ENCODE measurements around the gene GAREM1.
A peak's percentile ranks its signal among the peaks of the same experiment; 100 is the strongest.
"Not testable (repeated sequence)": the region's sequence is repeated elsewhere in the genome, so short reads cannot be mapped to it uniquely, and the experiment has no call there.

Gene GAREM1

DNA sequence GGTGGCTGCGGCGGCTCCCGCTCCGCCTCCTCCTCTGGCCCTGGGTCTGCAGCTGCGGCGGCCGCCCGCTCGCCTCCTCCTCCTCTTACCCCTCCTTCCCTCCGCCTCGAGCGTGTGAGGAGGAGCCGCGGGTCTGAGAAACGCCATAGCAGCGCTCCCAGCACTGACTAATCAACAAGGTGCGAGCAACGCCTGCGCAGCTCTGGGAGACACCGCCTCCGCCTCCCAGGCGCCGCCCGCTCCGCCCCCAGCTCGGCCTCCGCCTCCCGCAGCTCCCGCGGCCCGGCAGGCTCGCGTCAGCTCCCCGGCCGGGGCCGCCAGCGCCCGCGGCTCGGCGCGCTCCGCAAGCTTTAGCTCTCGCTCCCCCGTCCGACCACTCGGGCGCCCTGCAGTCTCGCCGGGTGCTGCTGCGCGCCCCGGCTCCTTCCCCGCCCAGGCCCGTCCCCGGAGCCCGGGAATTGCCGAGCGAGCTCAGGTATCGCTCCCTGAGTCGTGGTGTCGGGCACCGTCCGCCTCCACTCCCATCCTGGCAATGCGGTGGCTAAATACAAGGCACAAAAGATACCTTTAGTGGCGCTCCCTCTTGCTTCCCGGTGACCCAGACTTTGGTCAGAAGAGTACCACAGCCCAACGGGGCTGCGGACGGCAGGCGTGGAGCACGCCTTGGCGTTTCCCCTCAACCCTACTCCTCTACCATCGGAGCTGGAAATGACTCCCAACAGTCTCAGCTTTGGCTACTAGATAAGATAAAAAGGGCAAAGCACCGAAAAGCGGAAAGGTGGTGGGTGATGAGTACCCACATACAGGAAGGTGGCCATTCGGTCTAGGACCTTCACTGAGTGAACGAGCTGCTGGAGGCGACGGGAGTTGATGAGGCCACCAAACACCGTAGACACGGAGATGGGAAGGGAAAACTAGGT lies at the start of gene GAREM1:
Gene GAREM1 (minus strand): TSS at position 169 of the 920 bp plus-strand sequence. CDS start 454 bp downstream, outside the sequence.
- peak; percentile 52 to 97 (median 92) for DNase-seq

DNA sequence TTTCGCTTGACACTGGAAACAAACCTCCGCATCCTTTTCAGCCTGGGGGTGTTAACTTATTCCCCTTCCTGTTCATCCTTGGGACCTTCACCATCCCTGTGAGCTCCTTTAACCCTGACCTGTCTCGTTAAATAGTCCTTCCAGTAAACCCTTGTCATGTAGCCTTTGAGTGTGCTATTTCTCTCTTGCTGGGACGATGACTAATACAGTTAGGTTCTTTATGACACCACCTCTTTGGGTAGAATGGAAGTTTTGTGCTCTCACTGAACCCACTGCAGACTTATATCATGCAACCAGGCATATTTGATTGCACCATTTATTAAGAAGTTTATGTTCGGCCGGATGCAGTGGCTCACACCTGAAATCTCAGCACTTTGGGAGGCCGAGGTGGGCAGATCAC lies 40.5 kb upstream of the GAREM1 start:
- no peak for DNase-seq

DNA sequence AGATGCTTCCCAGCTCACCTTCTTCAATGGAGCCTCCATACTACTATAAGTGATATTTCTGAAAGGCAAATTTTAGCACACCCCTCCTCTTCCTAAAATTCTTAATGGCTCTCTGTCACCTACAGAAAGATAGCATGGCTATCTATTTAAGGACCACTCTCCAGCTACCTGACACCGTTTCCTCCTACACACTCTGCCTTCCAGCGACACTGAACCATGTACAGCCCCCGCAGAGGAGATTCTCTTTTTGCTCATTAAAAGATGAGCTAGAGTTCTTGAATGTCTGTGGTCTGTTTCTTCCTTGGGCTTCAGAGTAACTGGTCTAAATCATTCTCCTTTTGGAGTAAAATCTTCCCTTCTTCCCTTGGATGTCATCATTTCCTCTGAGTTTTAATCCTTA lies 38.4 kb upstream of the GAREM1 start:
- no peak for DNase-seq

DNA sequence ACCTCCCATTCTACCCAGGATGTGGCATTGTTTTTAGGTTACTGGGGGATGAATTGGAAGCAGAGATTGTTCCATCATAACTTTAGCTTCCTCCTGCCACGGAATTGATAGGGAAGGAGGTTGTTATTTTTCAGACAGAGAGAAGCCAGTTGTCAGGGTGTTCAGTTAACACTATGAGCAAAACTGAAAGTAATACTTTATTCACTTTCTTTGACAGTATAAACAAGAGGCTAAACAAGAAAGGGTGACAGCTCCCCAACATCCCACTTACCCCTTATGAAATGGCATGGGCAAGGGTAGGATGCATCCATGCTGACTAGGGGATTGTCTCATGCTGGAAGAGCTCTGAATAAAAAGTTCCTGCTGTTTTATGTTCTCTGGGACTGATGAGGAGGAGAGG lies 36.4 kb upstream of the GAREM1 start:
- no peak for DNase-seq

DNA sequence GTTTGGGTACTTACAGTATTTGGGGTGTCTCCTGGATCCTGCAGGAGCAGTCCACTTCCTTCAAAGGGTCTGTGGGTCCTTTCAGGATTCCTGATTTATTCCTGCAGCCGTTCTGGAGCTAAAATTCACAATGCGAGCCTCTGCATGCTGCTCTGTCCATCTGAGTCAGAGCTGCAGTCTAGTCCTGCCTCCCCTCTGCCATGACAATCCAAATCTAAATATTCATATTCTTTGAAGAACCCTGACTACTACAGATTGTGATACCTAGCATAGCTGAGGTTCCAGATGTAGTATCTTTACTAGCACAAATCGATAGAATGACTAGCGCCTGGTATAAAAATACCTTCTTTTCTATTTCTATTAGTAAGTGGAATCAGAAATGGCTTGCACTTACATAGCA lies 31.3 kb upstream of the GAREM1 start:
- DNase-seq, result no peak

DNA sequence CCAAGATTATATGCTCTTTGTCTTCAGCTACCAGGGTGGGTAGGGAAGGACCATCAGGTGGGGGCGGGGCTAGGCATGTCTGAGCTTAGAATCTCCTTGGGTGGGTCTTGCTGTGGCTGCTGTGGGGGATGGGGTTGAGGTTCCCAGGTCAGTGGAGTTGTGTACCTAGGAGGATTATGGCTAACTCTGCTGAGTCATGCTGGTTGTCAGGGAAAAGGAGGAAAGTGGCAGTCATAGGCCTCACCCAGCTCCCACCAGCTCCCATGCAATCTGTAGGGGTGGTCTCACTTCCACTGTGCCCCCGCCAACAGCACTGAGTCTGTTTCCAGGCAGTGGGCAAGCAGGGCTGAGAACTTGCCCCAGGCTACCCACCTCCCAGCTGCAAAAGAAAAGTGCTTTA lies 30.6 kb upstream of the GAREM1 start:
- DNase-seq, result not testable (repeated sequence)

DNA sequence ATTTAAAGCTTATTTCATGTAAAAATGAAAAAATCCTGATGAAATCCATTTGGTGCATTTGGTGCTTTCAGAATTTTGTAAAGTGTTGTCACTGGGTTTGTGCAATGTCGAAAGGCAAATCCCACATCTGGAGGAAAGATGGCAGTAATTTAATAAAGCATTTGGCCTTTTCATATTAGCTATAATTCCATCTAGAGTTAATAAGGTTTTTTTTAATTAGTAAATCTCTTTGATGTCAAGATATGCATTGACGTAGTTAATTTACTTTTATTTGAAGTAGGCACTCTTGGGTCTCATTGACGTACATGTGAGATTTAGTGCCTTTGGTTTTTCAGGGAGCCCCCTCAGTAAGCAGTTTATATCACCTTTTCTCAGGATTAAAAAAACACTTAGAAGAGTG lies 12.3 kb upstream of the GAREM1 start:
- no peak for DNase-seq

DNA sequence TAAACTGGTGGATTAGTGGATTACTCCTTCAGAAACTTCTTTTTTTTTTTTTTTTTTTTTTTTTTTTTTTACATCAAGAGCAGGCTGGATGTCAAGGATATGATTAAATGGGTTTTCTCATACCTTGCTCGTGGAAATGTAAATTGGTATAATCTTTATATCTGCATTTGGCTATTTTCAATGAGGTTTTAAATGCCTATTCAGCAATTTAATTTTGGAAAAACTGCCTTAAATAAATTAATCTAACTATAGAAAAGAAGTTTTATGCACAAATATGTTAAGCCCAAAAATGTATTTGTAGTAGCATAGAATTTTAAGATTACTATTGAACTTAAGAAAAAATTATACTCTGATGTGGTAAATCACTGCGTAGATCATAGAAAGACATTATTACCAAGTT lies 11.4 kb upstream of the GAREM1 start:
- no peak for DNase-seq

DNA sequence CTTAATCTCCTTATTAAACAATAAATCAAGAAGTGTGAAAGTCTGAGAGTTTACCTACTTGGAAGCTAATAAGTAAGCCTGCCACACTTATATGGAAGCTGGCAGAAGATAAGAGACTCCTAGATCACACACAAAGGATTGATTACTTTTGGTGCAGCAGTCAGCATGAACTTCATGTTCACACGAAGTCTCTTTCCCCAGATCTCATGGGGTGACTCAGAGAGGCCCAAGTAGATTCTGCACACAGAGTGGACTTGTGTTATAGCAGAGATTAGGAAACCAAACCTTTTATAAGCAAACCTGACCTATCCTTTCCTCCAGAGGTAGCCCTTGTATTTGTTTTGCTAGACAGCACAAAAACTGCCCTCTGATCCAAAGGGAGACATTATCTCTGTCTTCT lies 9.9 kb upstream of the GAREM1 start:
- no peak for DNase-seq

DNA sequence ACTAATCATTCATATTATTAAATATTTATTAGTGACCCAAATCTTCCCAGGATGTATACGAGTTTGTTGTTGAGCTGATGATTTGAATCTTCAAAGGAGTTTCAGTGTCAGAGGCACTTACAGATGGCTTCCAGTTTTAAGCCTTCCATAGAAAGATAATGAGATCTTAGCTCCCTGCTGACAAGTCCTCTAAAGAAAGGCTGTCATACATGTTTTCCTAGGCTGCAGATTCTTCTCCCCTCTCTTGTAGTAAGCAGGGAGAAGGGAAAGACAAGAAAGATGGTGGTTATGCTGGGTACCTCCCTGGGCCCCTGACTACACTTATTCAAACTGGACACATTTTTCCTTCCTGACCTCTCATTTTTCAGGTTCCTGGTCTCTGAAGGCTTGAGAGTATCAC lies 8.1 kb upstream of the GAREM1 start:
- no peak for DNase-seq

DNA sequence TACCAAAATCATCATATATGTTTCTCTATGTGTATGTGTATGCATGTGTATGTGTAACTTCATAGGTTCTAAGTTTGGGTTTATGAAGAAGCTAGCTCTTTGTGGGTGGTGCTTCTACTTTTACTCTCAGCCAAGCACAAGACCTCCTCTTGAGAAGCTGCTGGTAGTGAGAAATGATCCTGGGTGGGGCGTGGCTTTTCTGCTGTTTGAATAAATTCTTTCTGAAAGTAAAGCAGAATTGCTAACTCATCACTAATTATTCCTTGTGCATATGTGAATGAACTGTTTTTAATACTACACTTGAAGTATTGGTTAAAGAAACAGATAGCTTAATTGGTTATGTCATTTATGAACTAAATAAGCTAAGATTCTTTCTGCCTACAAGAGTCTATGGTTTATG lies 7.6 kb upstream of the GAREM1 start:
- DNase-seq, result no peak

DNA sequence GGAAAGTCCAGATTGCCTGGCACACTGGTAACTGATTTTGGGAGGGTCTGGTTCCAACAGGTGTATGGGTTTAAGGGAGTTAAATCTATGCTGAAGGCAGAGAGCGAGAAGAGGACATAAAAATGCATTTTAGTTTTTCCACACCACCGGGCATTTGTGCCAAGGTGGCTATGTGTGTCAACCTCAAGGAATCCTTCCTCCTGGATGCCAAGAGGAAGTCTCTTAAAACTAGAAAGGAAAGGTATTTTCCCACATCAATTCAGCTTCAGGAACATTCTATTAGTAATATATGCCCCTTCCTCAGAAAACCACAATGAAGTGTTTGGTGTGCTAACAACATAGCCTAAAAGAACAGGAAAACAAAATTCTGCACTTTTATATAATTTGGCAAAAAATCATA lies 5.4 kb upstream of the GAREM1 start:
- no peak for DNase-seq

DNA sequence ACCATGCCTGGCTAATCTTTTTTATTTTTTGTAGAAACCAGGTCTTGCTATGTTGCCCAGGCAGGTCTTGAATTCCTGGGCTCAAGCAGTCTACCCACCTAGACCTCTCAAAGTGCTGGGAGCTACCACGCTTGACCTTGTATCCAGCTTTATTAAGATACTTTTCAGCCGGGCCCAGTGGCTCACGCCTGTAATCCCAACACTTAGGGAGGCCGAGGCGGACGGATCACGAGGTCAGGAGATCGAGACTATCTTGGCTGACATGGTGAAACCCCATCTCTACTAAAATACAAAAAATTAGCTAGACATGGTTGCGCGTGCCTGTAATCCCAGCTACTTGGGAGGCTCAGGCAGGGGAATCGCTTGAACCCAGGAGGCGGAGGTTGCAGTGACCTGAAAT lies 4.4 kb upstream of the GAREM1 start:
- not testable (repeated sequence) for DNase-seq

DNA sequence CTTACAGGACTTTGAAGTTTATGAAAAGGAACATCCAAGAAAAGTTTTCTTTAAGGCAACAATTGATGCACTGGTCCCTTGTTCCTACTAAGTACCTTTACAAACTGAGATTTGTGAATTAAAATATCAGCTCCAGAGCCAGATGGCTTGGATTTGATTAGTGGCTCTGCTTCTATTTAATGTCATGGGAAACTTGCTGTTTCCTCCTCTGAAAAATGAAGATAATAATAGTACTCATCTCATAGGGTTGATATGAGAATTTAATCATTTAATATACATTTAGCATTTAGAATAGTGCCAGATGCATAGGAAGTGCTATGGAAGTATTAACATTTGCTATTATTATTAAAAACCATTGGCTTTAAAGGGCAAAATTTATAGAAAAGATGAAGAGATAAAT lies 2.6 kb upstream of the GAREM1 start:
- DNase-seq, result no peak

DNA sequence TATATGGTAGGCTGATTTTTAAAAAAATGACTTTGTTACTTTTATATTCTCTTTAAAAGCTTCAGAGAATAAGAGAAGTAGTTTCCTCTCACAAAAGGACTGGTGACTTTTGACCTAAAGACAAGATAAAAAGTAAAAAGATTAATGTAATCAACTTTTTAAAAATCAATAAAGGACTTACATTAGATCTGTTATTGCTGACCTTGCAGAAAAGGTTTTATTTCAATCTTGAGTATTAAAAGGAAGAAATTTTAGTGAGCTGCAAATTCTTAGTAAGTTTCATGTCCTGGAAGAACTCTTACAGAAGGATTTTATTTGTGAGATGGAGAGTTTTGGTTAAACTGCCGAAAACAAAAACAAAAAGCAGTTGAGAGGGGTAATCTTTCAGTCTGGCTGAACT lies 2.2 kb upstream of the GAREM1 start:
- DNase-seq, result no peak

DNA sequence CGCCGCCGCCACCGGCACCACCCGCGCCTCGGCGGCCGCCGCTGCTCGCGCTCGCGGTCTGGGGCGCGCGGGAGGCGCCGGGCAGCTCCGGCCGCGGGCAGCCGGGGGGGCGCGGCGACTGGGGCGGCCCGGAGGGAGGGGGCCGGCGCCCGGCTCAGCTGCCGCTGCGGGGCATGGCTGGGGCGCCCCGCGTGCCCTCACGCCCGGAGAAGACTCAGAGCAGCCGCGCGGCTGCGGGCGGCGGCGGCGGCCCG lies 295 bp downstream of the GAREM1 start:
- peak in 2 of 56 donors; percentile 52 to 56 for DNase-seq

DNA sequence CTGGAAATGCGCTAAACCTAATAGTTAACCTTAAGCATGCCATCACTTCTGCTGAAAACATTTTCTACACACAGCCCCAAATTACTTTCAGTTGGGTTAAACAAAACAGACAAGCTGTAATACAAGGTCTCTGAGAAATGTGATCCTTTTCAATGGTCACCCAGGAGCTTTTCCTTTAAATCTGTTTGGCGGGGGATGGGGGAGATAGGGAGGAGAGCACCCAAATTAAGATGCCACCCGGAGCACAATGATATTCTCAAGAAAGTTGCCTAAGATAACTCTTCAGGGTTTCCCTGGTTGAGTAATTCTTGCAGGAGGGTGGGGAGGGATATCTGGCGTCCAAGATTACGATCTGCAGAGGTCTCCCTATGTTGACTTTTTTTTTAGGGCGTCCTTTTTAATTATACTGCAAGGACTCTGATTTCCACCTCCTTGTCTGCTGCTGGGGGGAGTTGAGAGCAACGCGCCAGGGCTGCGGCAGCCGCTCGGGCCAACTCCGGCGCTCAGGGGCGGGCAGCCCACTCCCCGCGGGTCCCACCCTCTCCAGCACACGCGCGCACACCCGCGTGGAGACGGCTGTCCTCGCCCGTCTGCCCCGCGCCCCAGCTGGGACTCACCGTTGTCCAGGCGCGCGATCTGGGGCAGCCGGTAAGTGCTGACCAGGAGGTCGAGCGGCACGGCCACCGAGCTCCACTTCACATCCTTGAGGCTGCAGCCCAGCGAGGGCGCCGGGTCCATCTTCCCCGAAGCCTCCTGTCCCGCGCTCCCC lies 807 bp downstream of the GAREM1 start:
- DNase-seq, result peak in 34 of 56 donors; percentile 9 to 71 (median 37)

DNA sequence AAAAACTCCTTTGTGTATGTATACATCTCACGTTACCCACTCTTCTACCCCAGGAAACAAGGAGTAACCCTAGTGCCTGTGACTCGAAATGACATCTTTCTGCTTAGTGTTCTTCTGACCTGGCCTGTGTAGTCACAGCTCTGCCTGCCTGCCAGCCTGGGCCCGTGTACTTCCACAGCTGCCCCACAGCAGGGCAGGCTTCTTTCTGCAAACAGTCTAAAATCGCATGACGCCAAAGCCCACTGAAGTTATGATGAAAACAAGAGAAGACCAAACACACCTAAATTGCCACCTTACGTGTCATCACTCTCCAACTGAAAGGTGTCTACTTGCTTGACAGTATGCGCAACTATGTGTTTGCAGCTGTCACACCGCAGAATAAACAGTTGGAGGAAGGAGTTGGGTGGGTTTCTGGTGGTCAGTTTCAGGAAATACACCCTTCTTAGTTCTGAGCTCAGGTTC lies 1.5 kb downstream of the GAREM1 start:
- peak in 41 of 56 donors; percentile 2 to 66 (median 25) for DNase-seq

DNA sequence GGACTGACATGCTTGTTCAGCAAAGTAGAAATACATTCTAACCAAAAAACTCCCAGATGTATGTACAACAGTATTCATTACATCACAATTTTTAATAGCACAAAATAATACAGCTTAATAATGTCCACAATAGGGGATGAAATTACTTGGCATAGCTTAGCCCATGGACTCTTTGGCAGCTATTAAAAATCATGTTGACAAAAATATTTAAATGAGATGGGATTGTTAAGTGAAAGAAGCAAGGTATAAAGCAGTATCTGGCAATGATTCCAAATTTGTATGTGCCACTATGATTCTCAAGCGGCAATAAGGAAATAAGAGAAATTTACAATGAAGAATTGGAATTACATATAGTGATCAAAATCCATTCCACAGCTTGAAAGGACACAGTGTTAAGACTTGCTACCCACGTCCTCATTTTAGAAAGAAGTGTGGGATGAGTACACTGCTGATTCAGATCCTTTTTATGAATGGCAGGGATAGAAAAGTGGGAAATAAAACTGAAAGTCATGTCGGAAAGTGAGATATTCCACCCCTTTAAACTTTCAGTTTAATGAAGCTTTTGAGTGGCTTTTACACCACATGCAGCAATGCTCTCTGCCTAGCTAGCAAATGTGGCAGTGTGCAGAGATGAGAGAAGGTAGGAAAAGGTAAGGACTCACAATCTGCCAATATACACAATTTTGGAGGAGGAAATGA lies 2.4 kb downstream of the GAREM1 start:
- no peak for DNase-seq

DNA sequence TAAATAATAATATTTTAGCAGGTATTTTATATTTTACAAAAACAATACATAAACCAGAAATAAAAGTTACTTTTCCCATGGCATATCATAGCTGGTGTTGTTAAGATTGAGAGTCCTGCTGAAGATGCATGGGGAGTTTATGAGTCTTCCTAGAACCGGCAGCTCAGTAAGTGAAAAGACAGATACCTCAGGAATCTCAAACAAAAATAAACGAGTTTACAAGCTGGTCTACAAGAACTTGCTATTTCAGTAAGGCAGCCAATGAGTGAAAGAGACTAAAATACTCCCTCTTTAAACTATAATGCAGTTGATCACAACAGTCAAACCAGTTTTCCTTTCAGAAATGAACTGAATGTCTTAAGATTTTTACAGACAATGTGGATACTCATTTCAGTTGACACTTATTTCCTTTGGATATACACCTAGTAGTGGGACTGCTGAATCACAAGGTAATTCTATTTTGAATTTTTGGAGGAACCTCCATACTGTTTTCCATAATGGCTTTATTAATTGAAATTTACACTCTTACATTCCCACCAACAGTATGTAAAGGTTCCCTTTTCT lies 8.9 kb downstream of the GAREM1 start:
- no peak for DNase-seq

DNA sequence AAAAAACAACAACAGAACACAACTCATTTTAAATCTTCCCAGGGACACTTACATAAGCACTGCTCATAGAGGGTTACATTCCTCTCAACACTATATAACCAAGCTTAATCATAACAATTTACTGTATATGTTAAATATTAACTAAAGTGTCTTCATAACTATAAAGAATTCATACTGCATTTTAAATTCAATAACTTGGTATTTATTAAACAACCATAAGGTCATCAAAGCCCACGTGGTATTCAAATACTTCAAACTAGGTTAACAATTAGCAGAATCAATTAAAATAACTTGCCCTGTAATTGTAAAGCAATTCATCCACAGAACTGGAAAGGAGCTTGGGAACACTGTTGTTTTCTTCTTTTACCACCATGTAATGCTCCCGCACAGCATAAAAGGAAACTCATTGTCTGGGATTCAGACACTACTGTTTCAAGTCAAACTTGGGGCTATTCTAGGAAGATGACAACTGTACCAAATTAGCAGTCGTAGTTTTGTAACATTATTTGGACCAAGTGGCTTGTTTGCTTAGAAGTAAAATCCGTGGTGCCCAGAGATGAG lies 10.4 kb downstream of the GAREM1 start:
- no peak for DNase-seq

All from amygdala (tissue), 56 donors.